HFF-Myc (cell line): ENCODE measurements around the gene CXCL12.
A peak's percentile ranks its signal among the peaks of the same experiment; 100 is the strongest.

Experiments
- DNase-seq: peaks from one replicate; pipeline ENCODE4 v3.0.0-alpha.2; 2011; ENCODE audit warnings: low read depth; ENCODE audit errors: extremely low read depth
- H3K4me3 ChIP-seq: replicated peaks from 2 replicates; pipeline ENCODE4 v1.5.1; 2011; ENCODE audit warnings: low read depth, mild to moderate bottlenecking, control low read depth, low read length
- TF ChIP-seq, protein P1 (sequence below): IDR thresholded peaks from 2 replicates; pipeline ENCODE4 v1.5.1; 2012; ENCODE audit warnings: mild to moderate bottlenecking, low read depth, low read length, control low read depth; ENCODE audit errors: missing control alignments

Gene CXCL12

DNA sequence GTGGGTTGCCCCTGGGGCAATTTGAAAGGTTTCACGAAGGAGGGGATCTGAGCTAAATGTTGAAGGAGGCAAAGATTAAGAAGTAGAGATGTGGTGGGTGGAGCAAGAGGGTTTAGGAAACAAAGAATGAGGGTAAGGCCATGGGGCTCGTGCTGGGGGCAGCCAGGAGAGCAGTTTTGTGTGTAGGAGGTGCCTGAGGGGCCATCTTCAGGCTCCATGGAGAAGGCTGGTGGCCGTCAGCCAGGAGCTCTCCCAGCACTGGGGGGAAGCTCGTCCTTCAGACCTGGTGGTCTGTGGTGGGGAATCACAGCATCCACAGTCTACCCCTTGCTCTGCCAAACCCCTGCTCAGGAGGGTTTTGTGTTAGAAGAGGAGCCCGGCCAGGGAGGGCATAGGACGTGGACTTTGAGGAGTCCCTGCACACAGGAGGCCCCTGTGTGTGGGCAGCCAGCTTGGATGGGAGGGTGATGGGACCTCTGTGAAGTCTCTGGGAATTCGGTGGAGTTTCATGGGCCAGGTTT lies 11.8 kb upstream of the CXCL12 start:
- no peak for DNase-seq
- TF ChIP-seq, protein P1, sequence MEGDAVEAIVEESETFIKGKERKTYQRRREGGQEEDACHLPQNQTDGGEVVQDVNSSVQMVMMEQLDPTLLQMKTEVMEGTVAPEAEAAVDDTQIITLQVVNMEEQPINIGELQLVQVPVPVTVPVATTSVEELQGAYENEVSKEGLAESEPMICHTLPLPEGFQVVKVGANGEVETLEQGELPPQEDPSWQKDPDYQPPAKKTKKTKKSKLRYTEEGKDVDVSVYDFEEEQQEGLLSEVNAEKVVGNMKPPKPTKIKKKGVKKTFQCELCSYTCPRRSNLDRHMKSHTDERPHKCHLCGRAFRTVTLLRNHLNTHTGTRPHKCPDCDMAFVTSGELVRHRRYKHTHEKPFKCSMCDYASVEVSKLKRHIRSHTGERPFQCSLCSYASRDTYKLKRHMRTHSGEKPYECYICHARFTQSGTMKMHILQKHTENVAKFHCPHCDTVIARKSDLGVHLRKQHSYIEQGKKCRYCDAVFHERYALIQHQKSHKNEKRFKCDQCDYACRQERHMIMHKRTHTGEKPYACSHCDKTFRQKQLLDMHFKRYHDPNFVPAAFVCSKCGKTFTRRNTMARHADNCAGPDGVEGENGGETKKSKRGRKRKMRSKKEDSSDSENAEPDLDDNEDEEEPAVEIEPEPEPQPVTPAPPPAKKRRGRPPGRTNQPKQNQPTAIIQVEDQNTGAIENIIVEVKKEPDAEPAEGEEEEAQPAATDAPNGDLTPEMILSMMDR, result no peak
- H3K4me3 ChIP-seq, result no peak overlapping the region

- no peak for DNase-seq
- H3K4me3 ChIP-seq, result no peak overlapping the region
- TF ChIP-seq, protein P1, result no peak
Observed at GRCh38 chr10:44395902-44396670, 11.2 kb upstream of the CXCL12 start.

- TF ChIP-seq, protein P1, result no peak
- no peak for DNase-seq
- no peak overlapping the region for H3K4me3 ChIP-seq
Observed at GRCh38 chr10:44395396-44395795, 10.5 kb upstream of the CXCL12 start.

DNA sequence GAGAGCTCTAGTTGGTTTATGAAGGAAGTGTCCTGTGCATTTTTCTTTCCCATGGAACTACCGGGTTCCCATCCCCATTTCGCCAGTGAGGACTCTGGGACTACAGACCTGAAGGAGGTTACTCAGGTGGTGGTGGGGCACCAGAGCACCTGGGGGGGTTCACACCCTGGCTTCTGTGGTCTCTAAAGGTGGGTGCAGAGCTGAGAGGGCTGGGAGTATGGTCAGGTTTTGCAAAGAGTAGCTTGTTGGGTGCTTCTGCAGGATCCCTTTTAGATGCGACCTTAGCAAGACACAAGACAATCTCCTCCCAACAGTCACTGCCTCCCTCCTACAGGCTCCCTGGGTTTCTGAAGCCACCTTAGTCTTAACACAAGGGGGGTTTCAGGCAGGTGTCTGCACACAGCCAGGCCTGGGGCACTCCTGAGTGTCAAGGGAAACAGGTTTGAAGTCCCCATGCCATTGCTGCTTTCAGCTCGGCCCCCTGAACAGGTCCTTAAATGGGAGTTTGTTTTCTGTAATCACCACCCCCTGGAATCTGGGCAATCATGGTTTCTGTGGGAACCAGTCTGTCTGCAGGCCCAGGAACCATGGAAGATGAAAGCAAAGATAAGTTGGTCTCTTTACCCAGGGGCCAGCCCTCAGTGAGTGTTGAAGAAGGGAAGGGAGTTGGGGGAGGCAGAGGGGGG lies 9.9 kb upstream of the CXCL12 start:
- no peak for DNase-seq
- TF ChIP-seq, protein P1, result no peak
- no peak overlapping the region for H3K4me3 ChIP-seq

- H3K4me3 ChIP-seq, result no peak overlapping the region
- TF ChIP-seq, protein P1, result no peak
- no peak for DNase-seq
Observed at GRCh38 chr10:44393834-44394547, 9.1 kb upstream of the CXCL12 start.

GRCh38 chr10:44393051-44393630 lies 8.2 kb upstream of the CXCL12 start:
- no peak overlapping the region for H3K4me3 ChIP-seq
- TF ChIP-seq, protein P1, result no peak
- DNase-seq, result peak; percentile 74
